HG03442 (cell line): Measurements from ENCODE around the gene CDX1.

Source experiments
- ATAC-seq: cut with Tn5 transposase; IDR thresholded peaks from one replicate; pipeline ENCODE4 v1.9.1; 2021; ENCODE audit warnings: mild to moderate bottlenecking, moderate library complexity; ENCODE audit not compliant: unreplicated experiment

The CDX1 gene

DNA sequence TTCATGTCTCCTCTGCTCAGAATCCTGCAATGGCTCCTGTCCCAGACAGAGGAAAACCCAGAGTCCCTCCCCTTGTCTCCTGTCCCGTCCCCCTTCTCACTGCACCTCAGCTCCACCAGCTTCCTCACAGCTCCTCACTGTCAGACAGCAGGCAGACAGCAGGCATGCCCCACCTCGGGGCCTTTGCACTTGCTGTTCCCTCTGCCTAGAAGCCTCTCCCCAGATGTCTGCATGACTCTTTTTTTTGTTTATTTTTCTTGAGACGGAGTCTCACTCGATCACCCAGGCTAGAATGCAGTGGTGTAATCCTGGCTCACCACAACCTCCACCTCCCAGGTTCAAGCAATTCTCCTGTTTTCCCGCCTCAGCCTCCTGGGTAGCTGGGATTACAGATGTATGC, 14.4 kb downstream of the CDX1 start:
- no peak for ATAC-seq

DNA sequence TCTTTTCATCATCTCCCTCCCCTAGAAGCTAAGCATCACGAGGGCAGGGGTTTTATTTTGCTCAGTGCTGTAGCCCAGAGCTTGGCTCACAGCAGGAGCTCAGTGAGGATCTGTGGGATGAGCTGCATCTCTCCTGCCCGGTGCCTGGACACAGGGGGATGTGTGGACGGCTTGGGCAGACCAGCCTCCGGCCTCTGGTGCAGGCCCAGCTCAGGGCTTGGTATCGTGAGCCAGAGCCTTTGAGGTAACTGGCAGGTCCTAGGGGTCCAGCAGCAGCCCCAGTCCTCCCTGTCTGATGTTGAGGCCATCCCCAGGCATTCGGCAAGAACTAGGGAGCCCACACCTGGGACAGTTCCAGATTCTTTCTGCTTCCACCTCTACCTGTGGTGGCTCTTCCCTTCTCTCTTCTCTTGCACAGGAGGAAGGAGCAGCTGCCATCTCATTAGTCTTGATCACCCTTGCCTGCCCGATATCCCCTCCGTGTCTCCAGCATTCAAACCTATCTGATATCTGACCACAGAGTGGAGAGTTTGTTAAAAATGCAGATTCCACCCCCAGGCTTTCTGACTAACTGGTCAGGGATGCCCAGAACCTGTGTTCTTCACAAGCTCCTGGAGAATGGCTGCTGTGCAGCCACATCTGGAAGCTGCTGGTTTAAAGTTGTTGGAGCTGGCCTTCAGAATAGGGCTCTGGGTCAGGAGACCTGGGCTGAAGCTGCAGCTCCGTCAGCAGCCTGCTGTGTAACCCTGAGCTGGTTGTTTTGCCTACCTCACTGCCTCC, 15.4 kb downstream of the CDX1 start:
- no peak for ATAC-seq

DNA sequence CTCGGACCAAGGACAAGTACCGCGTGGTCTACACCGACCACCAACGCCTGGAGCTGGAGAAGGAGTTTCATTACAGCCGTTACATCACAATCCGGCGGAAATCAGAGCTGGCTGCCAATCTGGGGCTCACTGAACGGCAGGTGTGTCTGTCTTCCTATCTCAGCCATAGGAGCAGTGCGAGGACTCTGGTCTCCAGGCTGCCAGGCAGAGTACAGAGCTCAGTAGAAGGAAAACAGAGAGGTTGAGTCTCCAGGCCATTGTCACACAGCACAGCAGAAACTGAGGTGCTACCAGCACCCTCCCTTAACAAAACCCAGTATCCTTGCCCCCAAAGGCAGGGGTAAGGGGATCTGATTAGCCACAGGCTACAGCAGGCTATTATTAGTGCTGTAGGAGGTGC, 16.2 kb downstream of the CDX1 start:
- ATAC-seq: no peak

- ATAC-seq: no peak
These were observed 16.9 kb downstream of the CDX1 start for GRCh38 chr5:150183436-150183835.

DNA sequence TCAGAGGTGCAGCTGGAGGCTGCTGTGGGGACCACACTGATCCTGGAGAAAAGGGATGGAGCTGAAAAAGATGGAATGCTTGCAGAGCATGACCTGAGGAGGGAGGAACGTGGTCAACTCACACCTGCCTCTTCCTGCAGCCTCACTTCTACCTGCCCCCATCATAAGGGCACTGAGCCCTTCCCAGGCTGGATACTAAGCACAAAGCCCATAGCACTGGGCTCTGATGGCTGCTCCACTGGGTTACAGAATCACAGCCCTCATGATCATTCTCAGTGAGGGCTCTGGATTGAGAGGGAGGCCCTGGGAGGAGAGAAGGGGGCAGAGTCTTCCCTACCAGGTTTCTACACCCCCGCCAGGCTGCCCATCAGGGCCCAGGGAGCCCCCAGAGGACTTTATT, 17.4 kb downstream of the CDX1 start:
- ATAC-seq: no peak

GRCh38 chr5:150184990-150185912, 18.7 kb downstream of the CDX1 start:
- no peak for ATAC-seq

- ATAC-seq: no peak
These were observed 19.6 kb downstream of the CDX1 start for GRCh38 chr5:150186137-150186536.

DNA sequence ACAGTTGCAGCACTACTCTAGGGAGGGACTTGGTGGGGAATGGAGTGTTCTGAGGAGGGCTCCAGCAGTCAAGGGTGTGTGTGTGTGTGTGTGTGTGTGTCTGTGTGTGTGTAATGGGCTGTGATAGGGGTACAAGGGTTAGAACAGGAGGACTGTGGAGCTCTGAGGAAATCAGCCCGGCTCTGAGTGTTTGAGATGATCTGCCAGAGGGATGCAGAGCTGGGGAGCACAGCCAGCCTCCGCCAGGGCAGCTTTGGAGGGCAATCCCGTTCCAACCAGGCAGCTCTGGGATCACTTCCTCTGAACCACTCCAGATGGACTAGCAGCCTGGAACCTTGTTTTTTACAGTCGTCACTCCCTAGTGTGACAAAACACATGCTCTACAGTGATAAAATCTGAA, 20.3 kb downstream of the CDX1 start:
- ATAC-seq: no peak

DNA sequence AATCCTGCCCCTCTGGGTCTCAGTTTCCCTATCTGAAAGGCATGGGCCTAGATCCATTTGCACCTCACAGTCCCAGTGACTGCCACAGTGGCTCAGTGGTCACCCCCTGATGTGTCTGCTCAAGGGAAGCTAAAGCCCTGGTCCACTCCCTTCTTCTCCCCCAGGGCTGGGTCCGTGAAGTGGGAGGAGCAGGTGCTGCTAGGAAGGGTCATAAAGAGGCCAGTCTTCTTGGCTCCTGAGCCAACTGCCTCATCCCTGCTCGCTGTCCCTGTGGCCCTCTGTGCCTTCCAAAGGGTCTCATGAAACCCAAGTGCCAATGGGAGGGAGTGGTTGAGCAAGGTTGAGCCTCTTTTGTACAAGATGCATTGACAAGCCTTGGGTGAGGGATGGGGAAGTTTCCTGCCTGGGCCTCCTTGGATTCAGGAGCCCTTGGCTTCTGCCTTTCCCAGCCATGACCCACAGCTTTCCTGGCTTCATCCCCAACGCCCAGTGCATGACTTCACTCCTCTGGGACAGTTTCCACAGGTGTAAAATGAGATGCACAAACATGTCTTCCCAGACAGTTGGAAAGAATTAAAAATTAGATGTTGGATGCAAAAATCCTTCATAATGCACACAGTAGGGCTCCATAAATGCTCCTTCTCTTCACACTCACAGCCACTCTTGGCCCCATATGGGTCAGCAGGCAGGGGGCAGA, 21.7 kb downstream of the CDX1 start:
- no peak for ATAC-seq

DNA sequence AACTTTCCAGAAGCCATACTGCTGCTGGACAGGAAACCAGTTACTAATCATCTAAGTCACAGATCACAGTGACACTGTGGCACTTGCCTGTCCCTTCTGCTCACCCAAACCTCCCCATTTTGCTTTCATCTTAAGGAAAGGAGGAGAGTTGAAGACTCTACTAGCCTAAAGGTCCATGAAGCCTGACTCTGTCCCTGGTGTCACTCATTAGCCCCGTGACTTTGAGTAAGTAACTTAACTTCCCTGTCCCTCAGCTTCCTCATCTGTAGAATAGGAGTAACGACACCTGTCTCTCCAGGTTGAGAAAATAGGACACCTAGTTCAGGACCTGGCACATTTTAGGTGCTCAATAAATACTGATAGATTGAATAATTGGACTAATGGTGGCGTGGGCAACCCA, 22.7 kb downstream of the CDX1 start:
- ATAC-seq: no peak

DNA sequence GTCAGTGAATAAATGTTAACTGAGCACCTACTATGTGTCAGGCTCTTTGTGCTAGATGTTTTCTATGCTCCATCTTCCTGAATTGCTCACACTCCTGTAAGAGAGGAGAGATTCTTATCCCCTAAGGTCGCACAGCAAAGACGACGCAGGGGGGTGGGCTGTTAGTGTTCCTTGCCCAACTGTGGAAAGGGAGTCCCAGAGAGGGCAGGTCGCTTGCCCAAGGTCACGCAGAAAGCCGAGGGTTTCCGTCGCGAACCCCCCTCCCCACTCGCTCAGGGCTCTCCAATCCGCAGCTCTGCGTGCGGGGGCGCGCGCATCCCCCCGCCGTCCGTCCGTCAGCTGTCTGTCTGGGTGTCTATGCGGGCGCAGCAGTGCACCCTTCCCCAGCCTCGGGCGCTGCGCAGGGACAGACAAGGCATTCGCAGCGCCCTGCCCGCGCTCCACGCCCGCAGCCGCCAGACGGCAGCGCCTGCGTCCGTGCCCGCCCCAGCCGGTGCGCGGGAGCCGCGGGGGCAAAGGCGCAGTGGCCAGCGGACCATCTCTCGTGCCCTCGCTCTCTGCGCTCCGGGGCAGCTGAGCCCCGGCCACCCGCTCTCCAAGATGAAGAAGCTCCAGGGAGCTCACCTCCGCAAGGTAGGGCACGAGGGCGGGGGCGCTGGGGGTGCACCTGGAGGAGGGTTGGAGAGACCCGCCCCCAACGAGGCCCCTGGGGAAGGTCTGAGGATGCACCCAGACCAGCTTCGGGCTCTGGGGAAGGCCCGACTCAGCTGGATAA, 23.3 kb downstream of the CDX1 start, which contains the start of gene SLC6A7:
TSS of gene SLC6A7 (plus strand) at position 335 of the 775 bp plus-strand sequence. CDS start at position 601, 266 bp downstream.
- ATAC-seq: no peak

DNA sequence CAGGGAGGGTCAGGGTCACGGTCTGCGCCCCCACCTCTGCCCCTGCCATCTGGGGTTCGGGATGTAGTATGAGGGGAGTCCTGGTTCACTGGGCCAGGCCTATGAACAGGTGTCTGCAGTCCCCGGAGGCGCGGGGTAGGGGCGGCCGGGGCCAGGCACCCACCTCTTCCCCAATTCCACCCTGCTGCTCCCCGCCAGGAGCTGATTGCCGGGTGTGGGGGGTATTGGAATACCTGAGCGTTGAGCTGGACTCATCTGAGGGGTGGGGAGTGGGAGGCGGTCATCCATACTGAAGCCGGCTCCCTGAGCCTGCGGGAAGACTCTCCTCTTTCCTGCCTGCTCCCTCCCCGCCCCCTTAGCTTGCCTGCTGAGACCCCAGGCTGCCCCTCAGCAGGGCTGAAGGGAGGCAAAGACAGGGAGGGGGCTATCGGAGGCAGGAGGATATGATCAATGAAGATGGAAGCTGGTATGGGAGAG, 24.0 kb downstream of the CDX1 start:
- ATAC-seq: no peak

DNA sequence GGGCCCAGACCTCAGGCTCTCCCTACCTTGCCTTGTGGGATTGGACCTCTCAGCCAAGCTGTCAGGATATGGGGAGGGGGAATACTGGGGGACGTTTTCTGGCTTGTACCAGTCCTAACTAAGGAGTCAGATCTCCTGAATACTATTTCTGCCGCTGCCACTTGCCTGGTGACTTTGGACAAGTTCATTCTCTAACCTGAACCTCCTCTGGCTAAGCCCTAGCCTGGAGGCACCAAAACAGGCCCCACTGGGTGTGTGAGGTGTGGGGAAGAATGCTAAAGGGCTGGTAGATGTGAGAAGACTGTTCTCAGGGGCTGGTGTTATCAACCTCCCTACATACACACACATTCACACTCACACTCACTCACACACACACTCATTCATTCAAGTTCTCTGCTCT, 24.4 kb downstream of the CDX1 start:
- ATAC-seq: no peak

- no peak for ATAC-seq
These were observed 25.9 kb downstream of the CDX1 start for GRCh38 chr5:150192462-150192861.

GRCh38 chr5:150195736-150196485, 29.3 kb downstream of the CDX1 start:
- no peak for ATAC-seq

GRCh38 chr5:150196514-150196913, 29.9 kb downstream of the CDX1 start:
- ATAC-seq: no peak

- ATAC-seq: no peak
These were observed 30.4 kb downstream of the CDX1 start for GRCh38 chr5:150196986-150197385.

DNA sequence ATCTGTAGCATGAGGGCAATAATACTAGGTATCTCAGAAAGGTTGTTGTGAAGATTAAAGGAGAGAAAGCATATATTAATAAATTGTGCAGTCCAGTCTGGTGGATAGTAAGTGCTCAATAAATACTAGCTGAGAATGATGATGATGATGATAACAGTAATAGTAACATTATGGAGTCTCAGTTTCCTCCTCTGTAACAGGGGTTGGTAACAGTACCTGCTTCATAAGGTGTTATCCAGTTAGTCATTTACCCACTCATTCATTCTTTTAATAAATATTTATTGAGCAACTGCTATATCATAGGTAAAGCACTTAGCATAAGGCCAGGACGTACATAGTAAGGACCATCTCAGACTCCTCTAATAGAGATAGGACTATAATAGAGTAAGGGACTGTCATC, 30.9 kb downstream of the CDX1 start:
- ATAC-seq: no peak

DNA sequence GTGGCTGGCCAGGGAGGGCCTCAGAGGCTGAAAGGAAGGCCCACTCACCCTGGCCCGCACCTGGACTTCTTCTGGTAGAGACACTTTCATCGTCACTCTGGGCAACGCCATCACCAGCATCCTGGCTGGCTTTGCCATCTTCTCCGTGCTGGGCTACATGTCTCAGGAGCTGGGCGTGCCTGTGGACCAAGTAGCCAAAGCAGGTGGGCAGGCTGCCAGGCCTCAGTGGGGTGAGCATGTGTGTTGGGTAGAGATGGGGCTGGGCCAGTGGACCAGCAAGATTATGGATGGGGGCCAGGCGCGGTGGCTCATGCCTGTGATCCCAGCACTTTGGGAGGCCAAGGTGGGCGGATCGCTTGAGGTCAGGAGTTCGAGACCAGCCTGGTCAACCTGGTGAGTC, 35.9 kb downstream of the CDX1 start:
- no peak for ATAC-seq
